Spleen (tissue), 13 donors: ENCODE measurements around the gene PPP1R3C. TPM values are rescaled to one million over a fixed set of nuclear protein-coding genes. Genes with fewer than 3 reads are reported as not detected.

ENCODE experiments used
- DNase-seq: peaks from one replicate; pipeline ENCODE4 v3.0.0-alpha.2; 2020
- H3K27ac ChIP-seq, 8 donors: fragments of 200-600 bp; sonication (generic) in 7 of 8; 1 replicate in 4 of 8; 2 replicates in 4 of 8; pipeline versions ENCODE4 v1.5.0 to v1.8.0; 2016 to 2021; ENCODE audit warnings: inconsistent platforms in 4 of 8, mild to moderate bottlenecking in 4 of 8, moderate library complexity in 1 of 8
- H3K27me3 ChIP-seq, 7 donors: fragments of 200-600 bp; sonication (generic) in 6 of 7; replicated peaks in 1 of 7; 1 replicate in 4 of 7; 2 replicates in 3 of 7; pipeline versions ENCODE4 v1.5.0 to v1.8.0; 2016 to 2021; ENCODE audit warnings: inconsistent platforms in 3 of 7, mild to moderate bottlenecking in 1 of 7
- H3K36me3 ChIP-seq, 6 donors: fragments of 200-600 bp; sonication (generic) in 5 of 6; 1 replicate in 4 of 6; 2 replicates in 2 of 6; pipeline versions ENCODE4 v1.5.0 to v1.8.0; 2016 to 2021; ENCODE audit warnings: inconsistent platforms in 2 of 6
- H3K4me1 ChIP-seq, 6 donors: fragments of 200-600 bp; sonication (generic) in 5 of 6; 1 replicate in 3 of 6; 2 replicates in 3 of 6; pipeline versions ENCODE4 v1.5.0 to v1.8.0; 2016 to 2021; ENCODE audit warnings: inconsistent platforms in 3 of 6
- H3K4me3 ChIP-seq, 8 donors: fragments of 200-600 bp; sonication (generic) in 7 of 8; 1 replicate in 4 of 8; 2 replicates in 4 of 8; pipeline versions ENCODE4 v1.5.0 to v1.8.0; 2016 to 2021; ENCODE audit warnings: inconsistent platforms in 4 of 8, mild to moderate bottlenecking in 4 of 8, moderate library complexity in 2 of 8
- H3K9me3 ChIP-seq, 8 donors: fragments of 200-600 bp; sonication (generic) in 7 of 8; 1 replicate in 4 of 8; 2 replicates in 4 of 8; pipeline versions ENCODE4 v1.5.0 to v1.8.0; 2016 to 2021; ENCODE audit warnings: inconsistent platforms in 4 of 8
- CTCF ChIP-seq, 11 experiments: fragments of 200-600 bp in 7 of 11; fragments of 450-650 bp in 4 of 11; sonication (generic) in 4 of 11; IDR thresholded peaks in 8 of 11; conservative IDR thresholded peaks in 3 of 11; 1 replicate in 7 of 11; 2 replicates in 4 of 11; pipeline versions ENCODE4 v1.4.0 to v1.8.0; 2016 to 2021; ENCODE audit warnings: antibody characterized with exemption in 11 of 11, inconsistent platforms in 4 of 11, mild to moderate bottlenecking in 1 of 11
- POLR2A ChIP-seq, 3 donors: fragments of 450-650 bp; IDR thresholded peaks; one replicate each; pipeline ENCODE4 v1.5.1; 2017; ENCODE audit warnings: antibody characterized with exemption in 3 of 3, mild to moderate bottlenecking in 1 of 3
- POLR2AphosphoS5 ChIP-seq, 3 donors: sonication (generic); formaldehyde crosslinking; IDR thresholded peaks; one replicate each; pipeline ENCODE4 v1.5.1; 2017; ENCODE audit warnings: antibody characterized with exemption in 3 of 3
- WGBS, 5 donors: extraction: QIAGEN DNeasy Blood & Tissue Kit in 3 of 5; methylation state at CpG; one replicate each; pipeline versions ENCODE4 v1.1.5 to v1.1.7; 2013 to 2018; 5-methylcytosine and 5-hydroxymethylcytosine counted together
- intact Hi-C: fragments of 100-400 bp; cut with DNase I; formaldehyde crosslinking; loops from one replicate; pipeline ENCODE4 v1.15.0; 2023; ENCODE audit warnings: low total_unique reads
- long read RNA-seq, 2 donors: transcript quantifications; one replicate each; lab custom pipeline, GENCODE V29; 2026
- polyA plus RNA-seq, 3 donors: library from polyadenylated mRNA; stranded (reverse); fragments of 200-250 nt; gene quantifications; one replicate each; pipeline ENCODE4 v1.2.1, GENCODE V29; 2013
- total RNA-seq, 7 donors: library from RNA; depleted of rRNA in 3 of 7; stranded (reverse); fragments of >200 nt in 3 of 7; fragmentation: NEBNext Ultra II Directional in 4 of 7; extraction: Animal tissue kit (Norgen Biotek cat#: 25700) in 4 of 7; gene quantifications; one replicate each; pipeline versions ENCODE4 v1.1.0 to v1.2.1, GENCODE V29; 2016 to 2021
- donor health status: healthy with polysubstance abuse.
- donor health status: DM: no; HTN: no; CAD: no; lungs with moderate emphysema.
- donor health status: DM: no; HTN: no; CAD: no.
- donor health status: Bipolar disorder and iron deficiency.
- donor health status: healthy.
- donor health status: DM: no; HTN: no; CAD: no.
- donor health status: DM: yes; HTN: yes; CAD: no.

PPP1R3C gene
- total RNA-seq, result 1 to 10 TPM; 3.5 to 8.8 (median 4.9) TPM
- 1 to 10 TPM in 2 of 3 donors, under 1 TPM in 1; 0.99 to 1.6 (median 1.4) TPM for polyA plus RNA-seq
- long read RNA-seq, donor 1, transcript PPP1R3C-201 (2 exons, 2,524 nt), result major isoform, 16 of 16 reads
- long read RNA-seq, donor 1, partial matches to known transcripts, result 0 of 16 reads
- long read RNA-seq, donor 1, other reads (novel, unspliced or antisense), result 0 of 16 reads
- long read RNA-seq, donor 2, transcript PPP1R3C-201 (2 exons, 2,524 nt), result major isoform, 6 of 12 reads
- long read RNA-seq, donor 2, partial matches to known transcripts, result 6 of 12 reads
- long read RNA-seq, donor 2, other reads (novel, unspliced or antisense), result 0 of 12 reads

GRCh38 chr10:91632671-91633550 is at the start of gene PPP1R3C:
TSS of gene PPP1R3C (minus strand) at chr10:91633071. CDS start at chr10:91632969, 102 bp downstream.
- Histone ChIP-seq H3K27me3 (peaks cover 0 to 56% (median 14%) of the 10 kb centered on the region in 7 donors), H3K4me3 (peak within 1 kb of the TSS; percentile 30 to 72 (median 45)), H3K4me1 (peaks cover 2 to 26% (median 9%) of the 10 kb centered on the region in 6 donors), H3K9me3 (no peaks in the 10 kb centered on the region), H3K27ac (peak within 1 kb of the TSS in 7 of 8 donors; percentile 31 to 67 (median 55)), H3K36me3 (no peaks in the 10 kb centered on the region)
- intact Hi-C loops, result no loop called here
- WGBS, 5 donors, result 3 to 6% (median 5%) methylated on average over 38 to 61 of the region's 61 CpGs
- peak; percentile 86 for DNase-seq
- TF ChIP-seq POLR2AphosphoS5 (IDR thresholded peaks at IDR 0.05), result peak; percentile 56 to 90 (median 81)
- peak in 2 of 11 experiments; percentile 20 to 27 for TF ChIP-seq CTCF (IDR thresholded peaks at IDR 0.05 in 8 of 11, conservative IDR thresholded peaks at IDR 0.05 in 3 of 11)
- TF ChIP-seq POLR2A (IDR thresholded peaks at IDR 0.05), result peak in 1 of 3 donors; percentile 53

GRCh38 chr10:91681361-91682276 is 48.7 kb upstream of the PPP1R3C start:
- Histone ChIP-seq H3K27ac (no peak overlapping the region), H3K27me3 (no peaks in the 10 kb centered on the region), H3K36me3 (no peaks in the 10 kb centered on the region), H3K4me3 (no peak overlapping the region), H3K9me3 (no peaks in the 10 kb centered on the region), H3K4me1 (peaks cover 0 to 12% (median 7%) of the 10 kb centered on the region in 6 donors)
- DNase-seq, result no peak
- TF ChIP-seq POLR2AphosphoS5 (IDR thresholded peaks at IDR 0.05) (peak in 1 of 3 donors; percentile 32), CTCF (IDR thresholded peaks at IDR 0.05 in 8 of 11, conservative IDR thresholded peaks at IDR 0.05 in 3 of 11) (no peak), POLR2A (IDR thresholded peaks at IDR 0.05) (no peak)
- 59 to 75% (median 66%) methylated on average over 9 to 12 of the region's 12 CpGs for WGBS, 5 donors
- intact Hi-C loops, result no loop called here

- Histone ChIP-seq H3K4me3 (no peak overlapping the region), H3K27ac (no peak overlapping the region), H3K27me3 (no peaks in the 10 kb centered on the region), H3K4me1 (peaks cover 0 to 12% (median 7%) of the 10 kb centered on the region in 6 donors), H3K36me3 (no peaks in the 10 kb centered on the region), H3K9me3 (no peaks in the 10 kb centered on the region)
- intact Hi-C loops, result no loop called here
- 91 to 99% (median 95%) methylated on average over 3 of the region's 3 CpGs for WGBS, 5 donors
- no peak for DNase-seq
- TF ChIP-seq POLR2A (IDR thresholded peaks at IDR 0.05) (no peak), POLR2AphosphoS5 (IDR thresholded peaks at IDR 0.05) (no peak), CTCF (IDR thresholded peaks at IDR 0.05 in 8 of 11, conservative IDR thresholded peaks at IDR 0.05 in 3 of 11) (no peak)
Observed at GRCh38 chr10:91680487-91680886, 47.6 kb upstream of the PPP1R3C start.
